Heart right ventricle (tissue), 16 donors: ENCODE results near the gene FRK. TPM values are rescaled to one million over a fixed set of nuclear protein-coding genes. Genes with fewer than 3 reads are reported as not detected.

Experiments
- ATAC-seq, 8 donors: fragments of 200-7000 bp; cut with Tn5 transposase; one replicate each; pipeline ENCODE4 v1.9.1; 2020; ENCODE audit warnings: mild to moderate bottlenecking in 8 of 8, moderate library complexity in 8 of 8, moderate number of reproducible peaks in 1 of 8
- DNase-seq, 2 donors: peaks; one replicate each; pipeline ENCODE4 v3.0.0-alpha.2; 2020
- H3K27ac ChIP-seq, 10 donors: fragments of 200-600 bp; sonication (generic) in 2 of 10; one replicate each; pipeline versions ENCODE4 v1.5.0 to v1.8.0; 2020 to 2022; ENCODE audit warnings: mild to moderate bottlenecking in 3 of 10
- H3K27me3 ChIP-seq, 7 donors: fragments of 200-600 bp; one replicate each; pipeline ENCODE4 v1.8.0; 2021 to 2022; ENCODE audit warnings: mild to moderate bottlenecking in 2 of 7
- H3K36me3 ChIP-seq, 9 donors: fragments of 200-600 bp; sonication (generic) in 1 of 9; one replicate each; pipeline versions ENCODE4 v1.5.0 to v1.8.0; 2020 to 2022; ENCODE audit warnings: mild to moderate bottlenecking in 2 of 9
- H3K4me1 ChIP-seq, 9 donors: fragments of 200-600 bp; sonication (generic) in 1 of 9; one replicate each; pipeline versions ENCODE4 v1.5.0 to v1.8.0; 2020 to 2022; ENCODE audit warnings: mild to moderate bottlenecking in 4 of 9
- H3K4me3 ChIP-seq, 10 donors: fragments of 200-600 bp; sonication (generic) in 2 of 10; one replicate each; pipeline versions ENCODE4 v1.5.0 to v1.8.0; 2020 to 2022; ENCODE audit warnings: mild to moderate bottlenecking in 7 of 10, moderate library complexity in 2 of 10
- H3K9me3 ChIP-seq, 11 donors: fragments of 200-600 bp in 10 of 11; sonication (generic) in 2 of 11; one replicate each; pipeline versions ENCODE4 v1.5.0 to v1.8.0; 2013 to 2022; ENCODE audit warnings: mild to moderate bottlenecking in 2 of 11, control low read depth in 1 of 11, moderate library complexity in 1 of 11
- CTCF ChIP-seq, 9 donors: fragments of 200-600 bp; sonication (generic) in 2 of 9; IDR thresholded peaks; one replicate each; pipeline versions ENCODE4 v1.5.0 to v1.8.0; 2021 to 2022; ENCODE audit warnings: antibody characterized with exemption in 9 of 9, mild to moderate bottlenecking in 5 of 9, moderate library complexity in 1 of 9
- WGBS, 2 donors: extraction: QIAGEN DNeasy Blood & Tissue Kit; methylation state at CpG; one replicate each; pipeline ENCODE4 v1.1.7; 2013; ENCODE audit warnings: inconsistent platforms in 1 of 2; 5-methylcytosine and 5-hydroxymethylcytosine counted together
- intact Hi-C, 10 donors: fragments of 100-400 bp; cut with DNase I; formaldehyde crosslinking; loops; one replicate each; pipeline versions ENCODE4 v1.11.1 to v1.14.2; 2022
- polyA plus RNA-seq, 2 donors: library from polyadenylated mRNA; stranded (reverse); fragments of 200-250 nt; gene quantifications; one replicate each; pipeline ENCODE4 v1.2.3, GENCODE V29; 2013
- total RNA-seq, 10 donors: library from RNA; stranded (reverse); fragmentation: NEBNext Ultra II Directional in 3 of 10; extraction: Animal tissue kit (Norgen Biotek cat#: 25700) in 3 of 10; gene quantifications; one replicate each; pipeline versions ENCODE4 v1.2.1 to v1.2.4, GENCODE V29; 2021 to 2023
- donor health status: Arrhythmogenic right ventricular cardiomyopathy.
- donor health status: ischemic (EF 13 %, LVEDD 7.1; RV severe dilation, severe dysfunction).
- donor health status: healthy with polysubstance abuse.
- donor health status: DM: no; HTN: yes; CAD: no.
- donor health status: DM: no; HTN: no; CAD: no.
- donor health status: ischemic (EF 25% LVEDD 6.9; RV normal size, moderate dysfunction).
- donor health status: ischemic (EF 25% LVEDD 5.7; RV mildly dilated, moderate dysfunction).
- donor health status: healthy.
- donor health status: DM: yes; HTN: yes; CAD: no.
- donor health status: Ischemic cardiomyopathy.
- donor health status: ischemic (EF 35%, LVEDD 5.7; RV mildly dilated, moderate dysfunction).
- donor health status: nonischemic (EF 11% LVEDD 7.7; RV severe dilation, severe dysfunction).
- donor health status: DM: yes; HTN: yes; CAD: no.
- donor health status: PGD.
- donor health status: ischemic (EF 29% LVEDD 5.4; RV normal size, mild dysfunction).
- donor health status: nonischemic (EF 23%, LVEDD 6.1; RV moderate dilation, normal function).

Gene FRK
- total and polyA plus RNA-seq, 12 donors = 0.61 to 10.6 (median 6.6) TPM

GRCh38 chr6:115887891-115888290, 172.8 kb downstream of the FRK start:
- Histone ChIP-seq H3K4me3 (no peak overlapping the region), H3K27me3 (no peaks in the 10 kb centered on the region), H3K9me3 (peaks cover 0 to 3% (median 0%) of the 10 kb centered on the region in 11 donors), H3K36me3 (no peaks in the 10 kb centered on the region), H3K4me1 (no peaks in the 10 kb centered on the region), H3K27ac (no peak overlapping the region)
- DNase-seq = no peak
- TF ChIP-seq CTCF (IDR thresholded peaks at IDR 0.05) = no peak
- ATAC-seq = no peak
- intact Hi-C loops = no loop called here
- 69 to 70% methylated on average over 7 of the region's 7 CpGs for WGBS, 2 donors

- WGBS, 2 donors = 77 to 84% methylated on average over 4 of the region's 4 CpGs
- ATAC-seq (no peak), DNase-seq (no peak)
- H3K9me3 ChIP-seq = peaks cover 0 to 3% (median 0%) of the 10 kb centered on the region in 11 donors
- no peaks in the 10 kb centered on the region for H3K27me3 ChIP-seq
- no peaks in the 10 kb centered on the region for H3K36me3 ChIP-seq
- H3K4me3 ChIP-seq = no peak overlapping the region
- no peak for TF ChIP-seq CTCF (IDR thresholded peaks at IDR 0.05)
- no peaks in the 10 kb centered on the region for H3K4me1 ChIP-seq
- intact Hi-C loops = no loop called here
- H3K27ac ChIP-seq = no peak overlapping the region
Observed at GRCh38 chr6:115885636-115886366, 174.9 kb downstream of the FRK start.

- no peak overlapping the region for H3K27ac ChIP-seq
- WGBS, 2 donors = 73 to 80% methylated on average over 2 of the region's 2 CpGs
- H3K27me3 ChIP-seq = no peaks in the 10 kb centered on the region
- no peaks in the 10 kb centered on the region for H3K36me3 ChIP-seq
- H3K9me3 ChIP-seq = peaks cover 0 to 3% (median 0%) of the 10 kb centered on the region in 11 donors
- no peak for TF ChIP-seq CTCF (IDR thresholded peaks at IDR 0.05)
- no peak for ATAC-seq
- DNase-seq = no peak
- no peaks in the 10 kb centered on the region for H3K4me1 ChIP-seq
- intact Hi-C loops = no loop called here
- H3K4me3 ChIP-seq = no peak overlapping the region
Observed at GRCh38 chr6:115882771-115883170, 177.9 kb downstream of the FRK start.

- Histone ChIP-seq H3K27ac (no peak overlapping the region), H3K4me1 (no peaks in the 10 kb centered on the region), H3K9me3 (peaks cover 0 to 3% (median 0%) of the 10 kb centered on the region in 11 donors), H3K27me3 (no peaks in the 10 kb centered on the region), H3K36me3 (no peaks in the 10 kb centered on the region), H3K4me3 (no peak overlapping the region)
- intact Hi-C loops = no loop called here
- TF ChIP-seq CTCF (IDR thresholded peaks at IDR 0.05) = no peak
- DNase-seq = no peak
- WGBS, 2 donors = 71 to 74% methylated on average over 5 of the region's 5 CpGs
- no peak for ATAC-seq
Observed at GRCh38 chr6:115882174-115882573, 178.5 kb downstream of the FRK start.

Other genes with a start within 250 kb of the FRK start
- 10 to 100 TPM; 53.9 to 69.7 (median 60.4) TPM for gene NT5DC1, start 40.0 kb upstream of the FRK start, total RNA-seq
- 10 to 100 TPM in 1 of 2 donors, 1 to 10 TPM in 1; 5.9 to 11.8 TPM for gene NT5DC1, start 40.0 kb upstream of the FRK start, polyA plus RNA-seq
- 1 to 10 TPM in 1 of 10 donors, under 1 TPM in 4, not detected in 5; 0.09 to 3.1 (median 0.20) TPM for gene COL10A1, start 65.2 kb upstream of the FRK start, total RNA-seq
- gene COL10A1, start 65.2 kb upstream of the FRK start, polyA plus RNA-seq = under 1 TPM; 0.01 to 0.15 TPM
- 10 to 100 TPM; 24.4 to 38.9 (median 28.9) TPM for gene TSPYL4, start 193.2 kb upstream of the FRK start, total RNA-seq
- gene TSPYL4, start 193.2 kb upstream of the FRK start, polyA plus RNA-seq = 10 to 100 TPM in 1 of 2 donors, 1 to 10 TPM in 1; 8.5 to 23.8 TPM
- gene TSPYL1, start 219.0 kb upstream of the FRK start, total RNA-seq = 100 to 1,000 TPM in 7 of 10 donors, 10 to 100 TPM in 3; 76.6 to 143 (median 114) TPM
- 10 to 100 TPM; 14.0 to 27.1 TPM for gene TSPYL1, start 219.0 kb upstream of the FRK start, polyA plus RNA-seq